ENCODE results near the gene MS4A18.
"Not testable (repeated sequence)": the region's sequence is repeated elsewhere in the genome, so short reads cannot be mapped to it uniquely, and the experiment has no call there.

The MS4A18 gene

DNA sequence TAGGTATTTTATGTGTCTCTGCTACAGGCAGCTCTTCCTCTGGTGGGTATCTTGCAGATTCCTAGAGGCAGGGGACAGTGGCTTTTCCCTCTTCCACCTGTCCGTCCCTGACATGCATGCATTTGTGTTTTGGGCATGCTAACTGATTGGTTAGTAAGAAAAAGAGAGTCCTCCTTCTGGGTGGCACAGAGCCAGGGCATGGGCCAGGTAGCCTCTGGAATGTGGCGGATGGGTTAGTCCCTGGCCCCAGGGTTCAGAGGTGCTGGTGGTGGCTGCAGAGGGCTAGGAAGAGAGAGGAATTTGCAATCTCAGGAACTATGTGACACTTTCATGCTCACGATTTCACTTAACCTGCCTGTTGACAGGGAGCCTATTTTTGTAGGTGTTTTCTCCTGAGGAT, 26.4 kb downstream of the MS4A18 start:
- H3K27me3 ChIP-seq (replicated peaks; ENCODE audit: control insufficient read depth, insufficient read depth, low read length, poor library complexity, severe bottlenecking) = no peaks in the 10 kb centered on the region
- no peaks in the 10 kb centered on the region for H3K36me3 ChIP-seq (ENCODE audit: control insufficient read depth, insufficient read depth, low read length)
- no peak for DNase-seq
- no peak overlapping the region for H3K4me3 ChIP-seq (ENCODE audit: insufficient read depth, low read depth, low read length, poor library complexity, severe bottlenecking)
- H3K27ac ChIP-seq (ENCODE audit: insufficient read depth, low read length, poor library complexity, severe bottlenecking) = no peak overlapping the region
- no peaks in the 10 kb centered on the region for H3K9me3 ChIP-seq (ENCODE audit: control insufficient read depth, low read length)
- no peaks in the 10 kb centered on the region for H3K4me1 ChIP-seq (ENCODE audit: control insufficient read depth, insufficient read depth, low read length, poor library complexity, severe bottlenecking)

DNA sequence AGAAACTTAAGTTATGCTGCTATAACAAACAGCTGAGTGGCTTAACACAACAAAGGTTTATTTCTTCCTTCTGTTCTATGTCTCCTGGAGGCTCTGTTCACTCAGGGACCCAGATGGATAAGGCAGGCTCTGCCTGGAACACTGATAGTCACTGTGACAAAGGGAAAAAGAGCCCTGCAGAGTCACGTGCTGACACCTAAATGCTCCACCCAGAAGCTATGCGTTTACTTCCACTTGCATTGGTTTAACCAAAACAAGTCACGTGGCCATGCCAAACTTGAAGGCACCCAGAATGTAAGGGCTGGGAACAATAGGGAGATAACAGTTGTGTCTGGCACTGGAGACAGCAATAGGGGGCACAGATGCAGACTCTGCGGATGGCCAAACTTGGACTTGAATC, 28.8 kb downstream of the MS4A18 start:
- H3K9me3 ChIP-seq (ENCODE audit: control insufficient read depth, low read length) = no peaks in the 10 kb centered on the region
- no peaks in the 10 kb centered on the region for H3K36me3 ChIP-seq (ENCODE audit: control insufficient read depth, insufficient read depth, low read length)
- H3K4me3 ChIP-seq (ENCODE audit: insufficient read depth, low read depth, low read length, poor library complexity, severe bottlenecking) = no peak overlapping the region
- DNase-seq = no peak
- no peak overlapping the region for H3K27ac ChIP-seq (ENCODE audit: insufficient read depth, low read length, poor library complexity, severe bottlenecking)
- H3K27me3 ChIP-seq (replicated peaks; ENCODE audit: control insufficient read depth, insufficient read depth, low read length, poor library complexity, severe bottlenecking) = no peaks in the 10 kb centered on the region
- no peaks in the 10 kb centered on the region for H3K4me1 ChIP-seq (ENCODE audit: control insufficient read depth, insufficient read depth, low read length, poor library complexity, severe bottlenecking)

DNA sequence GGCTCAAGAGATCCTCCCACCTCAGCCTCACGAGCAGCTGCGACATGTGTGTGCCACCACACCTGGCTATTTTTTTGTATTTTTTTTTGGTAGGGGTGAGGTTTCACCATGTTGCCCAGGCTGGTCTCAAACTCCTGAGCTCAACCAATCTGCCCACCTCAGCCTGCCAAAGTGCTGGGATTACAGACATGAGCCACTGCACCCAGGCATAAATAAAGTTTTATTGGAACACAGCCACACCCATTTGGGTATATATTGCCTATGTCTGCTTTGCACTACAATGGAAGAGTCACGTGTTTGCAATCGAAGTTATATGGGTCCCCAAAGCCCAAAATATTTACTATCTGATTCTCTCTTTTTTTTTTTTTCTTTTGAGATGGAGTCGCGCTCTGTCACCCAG, 30.4 kb downstream of the MS4A18 start:
- H3K9me3 ChIP-seq (ENCODE audit: control insufficient read depth, low read length) = no peaks in the 10 kb centered on the region
- DNase-seq = no peak
- H3K27ac ChIP-seq (ENCODE audit: insufficient read depth, low read length, poor library complexity, severe bottlenecking) = no peak overlapping the region

DNA sequence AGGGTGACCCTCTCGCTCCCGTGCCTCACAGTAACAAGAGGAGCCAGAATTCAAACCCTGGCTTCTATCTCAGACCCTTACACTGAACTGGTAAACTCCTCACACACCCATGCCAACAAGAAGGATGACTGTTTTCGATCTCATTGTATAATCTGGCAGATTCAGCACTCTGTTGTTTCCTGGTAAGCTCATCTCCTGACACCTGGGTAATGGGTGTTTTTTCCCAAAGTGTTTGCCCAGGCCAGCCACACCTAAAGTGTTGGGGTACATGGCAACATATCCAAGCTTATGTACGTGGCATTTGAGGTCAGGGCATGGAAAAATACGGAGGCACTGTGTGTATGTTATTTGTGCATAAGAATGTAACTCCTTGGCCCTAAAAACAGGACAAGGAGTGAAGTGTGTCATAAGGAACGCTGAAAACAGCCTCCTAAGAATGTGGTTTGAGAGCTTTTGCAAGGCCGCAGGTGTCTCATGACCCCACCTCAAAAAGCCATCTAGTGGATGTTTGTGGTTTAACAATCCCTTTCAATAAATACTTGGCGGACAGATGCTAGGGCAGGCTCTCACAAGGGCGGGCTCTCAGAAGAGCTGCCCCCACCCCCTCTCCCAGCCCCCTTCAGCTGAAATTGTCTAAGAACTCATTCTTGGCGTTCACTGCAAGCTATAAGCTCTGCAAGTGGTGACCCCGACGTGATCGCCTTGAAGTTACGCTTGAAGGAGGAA, 31.9 kb downstream of the MS4A18 start, which contains the start of gene MS4A15:
TSS of gene MS4A15 (plus strand) at position 561 of the 726 bp plus-strand sequence. CDS start 6,867 bp downstream, outside the sequence.
- H3K4me3 ChIP-seq (ENCODE audit: insufficient read depth, low read depth, low read length, poor library complexity, severe bottlenecking) = no peak within 1 kb of the TSS
- H3K27me3 ChIP-seq (replicated peaks; ENCODE audit: control insufficient read depth, insufficient read depth, low read length, poor library complexity, severe bottlenecking) = no peaks in the 10 kb centered on the region
- H3K27ac ChIP-seq (ENCODE audit: insufficient read depth, low read length, poor library complexity, severe bottlenecking) = no peak within 1 kb of the TSS
- H3K36me3 ChIP-seq (ENCODE audit: control insufficient read depth, insufficient read depth, low read length) = no peaks in the 10 kb centered on the region
- H3K4me1 ChIP-seq (ENCODE audit: control insufficient read depth, insufficient read depth, low read length, poor library complexity, severe bottlenecking) = no peaks in the 10 kb centered on the region
- no peak for DNase-seq
- H3K9me3 ChIP-seq (ENCODE audit: control insufficient read depth, low read length) = no peaks in the 10 kb centered on the region

More for the DNA sequence above, 30.4 kb downstream of the MS4A18 start:
- no peaks in the 10 kb centered on the region for H3K36me3 ChIP-seq (ENCODE audit: control insufficient read depth, insufficient read depth, low read length)
- no peaks in the 10 kb centered on the region for H3K27me3 ChIP-seq (replicated peaks; ENCODE audit: control insufficient read depth, insufficient read depth, low read length, poor library complexity, severe bottlenecking)
- no peak overlapping the region for H3K4me3 ChIP-seq (ENCODE audit: insufficient read depth, low read depth, low read length, poor library complexity, severe bottlenecking)
- no peaks in the 10 kb centered on the region for H3K4me1 ChIP-seq (ENCODE audit: control insufficient read depth, insufficient read depth, low read length, poor library complexity, severe bottlenecking)

DNA sequence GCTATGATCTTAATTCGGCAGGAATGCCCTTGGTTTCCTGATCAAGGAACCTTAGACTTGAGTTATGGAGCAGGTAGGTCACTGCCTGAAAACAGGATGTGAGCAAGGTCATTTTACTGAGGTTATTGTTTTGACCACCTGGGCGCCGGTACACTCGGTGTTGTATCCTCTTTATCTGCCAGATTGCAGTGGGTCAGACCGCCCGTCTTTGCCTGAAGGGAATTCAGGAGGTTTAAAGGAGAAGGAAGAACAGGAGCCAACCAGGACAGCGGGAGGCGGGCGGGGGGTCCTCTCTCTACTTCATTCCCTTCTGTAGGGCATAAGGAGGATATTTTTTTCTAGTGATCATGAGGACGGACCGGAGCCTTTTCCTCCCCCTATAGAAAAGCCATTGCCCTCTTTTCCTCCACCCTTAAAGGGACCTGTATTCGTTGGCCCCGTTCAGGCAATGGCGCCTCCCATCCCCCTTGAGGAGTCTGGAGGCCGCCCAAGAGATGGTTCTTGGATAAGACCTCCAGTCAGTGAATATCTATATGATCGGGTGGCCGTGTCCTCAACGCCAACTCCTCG, 32.8 kb downstream of the MS4A18 start:
- Histone ChIP-seq H3K9me3 (ENCODE audit: control insufficient read depth, low read length) (no peaks in the 10 kb centered on the region), H3K27ac (ENCODE audit: insufficient read depth, low read length, poor library complexity, severe bottlenecking) (no peak overlapping the region), H3K27me3 (replicated peaks; ENCODE audit: control insufficient read depth, insufficient read depth, low read length, poor library complexity, severe bottlenecking) (no peaks in the 10 kb centered on the region), H3K4me3 (ENCODE audit: insufficient read depth, low read depth, low read length, poor library complexity, severe bottlenecking) (no peak overlapping the region), H3K36me3 (ENCODE audit: control insufficient read depth, insufficient read depth, low read length) (no peaks in the 10 kb centered on the region), H3K4me1 (ENCODE audit: control insufficient read depth, insufficient read depth, low read length, poor library complexity, severe bottlenecking) (no peaks in the 10 kb centered on the region)
- no peak for DNase-seq

DNA sequence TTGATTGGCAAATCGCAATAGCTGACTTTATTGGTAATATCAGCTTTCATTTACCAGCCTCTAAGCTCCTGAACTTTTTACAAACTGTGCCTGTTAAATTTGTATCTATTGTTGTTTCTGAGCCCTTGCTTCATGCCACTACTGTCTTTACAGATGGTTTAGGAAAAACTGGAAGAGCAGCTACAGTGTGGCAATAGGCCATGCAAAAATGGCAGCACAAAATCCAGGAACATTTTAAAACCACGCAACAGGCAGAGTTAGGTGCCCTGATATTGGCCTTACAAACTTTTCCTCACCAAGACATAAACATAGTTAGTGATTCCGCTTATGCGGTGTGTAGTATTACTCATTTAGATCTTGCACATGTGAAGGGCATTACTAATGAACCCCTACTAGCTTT, 34.2 kb downstream of the MS4A18 start:
- DNase-seq; H3K4me3 ChIP-seq (ENCODE audit: insufficient read depth, low read depth, low read length, poor library complexity, severe bottlenecking); H3K27me3 ChIP-seq (replicated peaks; ENCODE audit: control insufficient read depth, insufficient read depth, low read length, poor library complexity, severe bottlenecking); H3K27ac ChIP-seq (ENCODE audit: insufficient read depth, low read length, poor library complexity, severe bottlenecking); H3K4me1 ChIP-seq (ENCODE audit: control insufficient read depth, insufficient read depth, low read length, poor library complexity, severe bottlenecking); H3K36me3 ChIP-seq (ENCODE audit: control insufficient read depth, insufficient read depth, low read length); H3K9me3 ChIP-seq (ENCODE audit: control insufficient read depth, low read length): not testable (repeated sequence)

DNA sequence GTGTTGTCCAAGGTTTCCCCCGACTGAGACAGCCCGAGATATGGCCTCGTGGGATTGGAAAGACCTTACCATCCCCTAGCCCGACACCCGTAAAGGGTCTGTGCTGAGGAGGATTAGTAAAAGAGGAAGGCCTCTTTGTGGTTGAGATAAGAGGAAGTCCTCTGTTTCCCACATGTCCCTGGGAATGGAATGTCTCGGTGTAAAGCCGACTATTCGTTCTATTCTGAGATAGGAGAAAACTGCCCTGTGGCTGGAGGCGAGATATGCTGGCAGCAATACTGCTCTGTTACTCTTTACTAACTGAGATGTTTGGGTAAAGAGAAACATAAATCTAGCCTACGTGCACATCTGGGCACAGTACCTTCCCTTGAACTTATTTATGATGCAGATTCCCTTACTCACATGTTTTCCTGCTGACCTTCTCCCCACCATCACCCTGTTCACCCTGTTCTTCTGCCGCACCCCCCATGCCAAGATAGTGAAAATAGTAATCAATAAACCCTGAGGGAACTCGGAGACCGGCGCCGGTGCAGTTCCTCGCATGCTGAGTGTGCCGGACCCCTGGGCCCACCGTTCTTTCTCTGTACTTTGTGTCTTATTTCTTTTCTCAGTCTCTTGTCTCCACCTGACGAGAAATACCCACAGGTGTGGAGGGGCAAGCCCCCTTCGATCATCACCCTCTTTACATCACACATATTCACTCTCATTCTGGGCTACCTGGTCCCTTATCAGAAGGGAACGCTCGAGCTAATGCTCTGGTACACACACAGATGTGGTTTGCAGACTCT, 35.1 kb downstream of the MS4A18 start:
- H3K27me3 ChIP-seq (replicated peaks; ENCODE audit: control insufficient read depth, insufficient read depth, low read length, poor library complexity, severe bottlenecking); H3K36me3 ChIP-seq (ENCODE audit: control insufficient read depth, insufficient read depth, low read length); H3K4me1 ChIP-seq (ENCODE audit: control insufficient read depth, insufficient read depth, low read length, poor library complexity, severe bottlenecking); H3K9me3 ChIP-seq (ENCODE audit: control insufficient read depth, low read length); H3K27ac ChIP-seq (ENCODE audit: insufficient read depth, low read length, poor library complexity, severe bottlenecking); H3K4me3 ChIP-seq (ENCODE audit: insufficient read depth, low read depth, low read length, poor library complexity, severe bottlenecking); DNase-seq: not testable (repeated sequence)

DNA sequence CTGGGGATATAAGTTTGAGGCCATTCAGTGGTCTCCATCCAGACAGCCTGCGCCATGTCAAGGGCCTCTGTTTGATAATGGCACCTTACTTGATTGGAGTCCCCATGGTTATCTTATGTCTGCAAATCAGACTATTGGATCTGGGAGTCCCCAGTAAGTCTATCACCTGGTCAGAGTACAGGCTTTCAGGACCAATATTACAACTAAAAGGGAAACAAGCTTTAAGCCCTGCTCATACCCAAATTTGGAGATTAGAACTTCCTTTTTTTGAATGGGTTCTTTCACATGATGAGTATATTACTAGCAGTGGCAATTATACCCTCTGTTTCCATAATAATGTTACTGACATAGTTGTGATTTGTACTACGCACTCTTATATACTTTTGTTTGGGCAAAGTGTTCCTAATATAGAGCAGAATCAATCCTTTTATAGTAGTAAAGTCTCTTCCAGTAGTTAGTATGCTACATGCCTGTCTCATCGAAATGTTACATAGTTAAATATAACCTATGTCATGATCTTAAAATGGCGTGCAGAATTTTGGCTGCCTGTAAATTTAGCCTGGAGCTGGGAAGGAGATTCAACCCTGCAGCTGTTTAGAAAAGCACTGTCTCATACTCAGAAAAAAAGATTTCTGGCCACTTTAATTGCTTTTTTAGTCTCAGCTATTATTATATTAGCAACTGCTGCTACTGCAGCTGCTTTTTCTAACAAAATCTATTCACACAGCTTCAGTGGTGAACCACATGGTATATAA, 37.1 kb downstream of the MS4A18 start:
- H3K9me3 ChIP-seq (ENCODE audit: control insufficient read depth, low read length) = no peaks in the 10 kb centered on the region

DNA sequence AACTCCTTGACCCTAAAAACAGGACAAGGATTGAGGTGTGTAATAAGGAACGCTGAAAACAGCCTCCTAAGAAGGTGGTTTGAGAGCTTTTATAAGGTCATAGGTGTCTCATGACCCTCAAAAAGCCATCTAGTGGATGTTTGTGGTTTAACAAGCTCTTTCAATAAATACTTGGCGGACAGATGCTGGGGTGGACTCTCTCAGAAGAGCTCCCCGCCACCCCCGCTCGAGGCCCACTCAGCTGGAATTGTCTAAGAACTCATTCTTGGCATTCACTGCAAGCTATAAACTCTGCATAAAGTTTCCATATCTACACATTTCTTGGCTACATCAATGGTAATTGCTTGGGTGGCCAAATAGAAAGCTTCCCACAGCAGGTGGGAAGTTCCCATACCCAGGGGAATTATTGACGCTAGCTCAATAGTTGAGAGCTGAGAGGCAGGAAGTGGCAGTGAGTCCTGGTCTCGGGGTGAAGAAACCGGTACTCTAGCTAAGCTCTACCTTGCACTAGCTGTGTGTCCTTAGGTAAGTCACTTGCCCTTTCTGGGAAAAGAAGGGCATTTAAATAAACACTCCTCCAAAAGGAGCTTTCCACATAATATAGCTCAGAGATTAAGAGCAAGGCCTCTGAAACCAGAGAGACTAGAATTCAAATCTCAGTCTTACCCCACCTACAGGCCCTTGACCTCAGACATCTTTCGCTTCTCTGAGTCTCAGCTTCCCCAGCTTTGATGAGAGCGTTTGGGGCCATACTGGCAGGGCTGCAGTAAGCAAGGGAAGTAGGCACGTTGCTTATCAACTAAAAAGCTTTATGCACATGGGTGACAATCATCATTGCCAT, 38.6 kb downstream of the MS4A18 start:
- no peaks in the 10 kb centered on the region for H3K4me1 ChIP-seq (ENCODE audit: control insufficient read depth, insufficient read depth, low read length, poor library complexity, severe bottlenecking)
- no peaks in the 10 kb centered on the region for H3K9me3 ChIP-seq (ENCODE audit: control insufficient read depth, low read length)
- H3K27me3 ChIP-seq (replicated peaks; ENCODE audit: control insufficient read depth, insufficient read depth, low read length, poor library complexity, severe bottlenecking) = peaks cover 3% of the 10 kb centered on the region
- no peaks in the 10 kb centered on the region for H3K36me3 ChIP-seq (ENCODE audit: control insufficient read depth, insufficient read depth, low read length)
- H3K4me3 ChIP-seq (ENCODE audit: insufficient read depth, low read depth, low read length, poor library complexity, severe bottlenecking) = no peak overlapping the region
- DNase-seq = no peak
- H3K27ac ChIP-seq (ENCODE audit: insufficient read depth, low read length, poor library complexity, severe bottlenecking) = no peak overlapping the region

More for the DNA sequence above, 37.1 kb downstream of the MS4A18 start:
- Histone ChIP-seq H3K27ac (ENCODE audit: insufficient read depth, low read length, poor library complexity, severe bottlenecking) (no peak overlapping the region), H3K27me3 (replicated peaks; ENCODE audit: control insufficient read depth, insufficient read depth, low read length, poor library complexity, severe bottlenecking) (peaks cover 3% of the 10 kb centered on the region), H3K36me3 (ENCODE audit: control insufficient read depth, insufficient read depth, low read length) (no peaks in the 10 kb centered on the region), H3K4me3 (ENCODE audit: insufficient read depth, low read depth, low read length, poor library complexity, severe bottlenecking) (no peak overlapping the region), H3K4me1 (ENCODE audit: control insufficient read depth, insufficient read depth, low read length, poor library complexity, severe bottlenecking) (no peaks in the 10 kb centered on the region)
- DNase-seq = no peak
